LNCAP (cell line): ENCODE results near the gene ZNF688.
A peak's percentile ranks its signal among the peaks of the same experiment; 100 is the strongest.

ENCODE experiments used
- CTCF ChIP-seq: fragments of 450-650 bp; IDR thresholded peaks from 2 replicates; pipeline ENCODE4 v1.5.1; 2017; ENCODE audit warnings: mild to moderate bottlenecking

Gene ZNF688

GRCh38 chr16:30571445-30572322 is at the start of gene ZNF688:
Gene ZNF688 (minus strand): TSS chr16:30571714. CDS start chr16:30571629, 85 bp downstream.
- TF ChIP-seq CTCF = no peak

- no peak for TF ChIP-seq CTCF
These were observed 48.7 kb upstream of the ZNF688 start for GRCh38 chr16:30620169-30620568.

- TF ChIP-seq CTCF = no peak
These were observed 48.1 kb upstream of the ZNF688 start for GRCh38 chr16:30619638-30620037.

GRCh38 chr16:30619202-30619601 is 47.7 kb upstream of the ZNF688 start:
- no peak for TF ChIP-seq CTCF

- TF ChIP-seq CTCF = peak; percentile 26; the same call in 1 of the 2 replicates
These were observed 44.0 kb upstream of the ZNF688 start for GRCh38 chr16:30615358-30616091.

- no peak for TF ChIP-seq CTCF
These were observed 38.7 kb upstream of the ZNF688 start, which contains the start of gene ZNF689 for GRCh38 chr16:30609926-30610839. Gene ZNF689 (minus strand): TSS chr16:30610389. CDS start chr16:30610041, 348 bp downstream.
